Right atrium auricular region (tissue), 2 donors: Measurements from ENCODE around the gene GALNT18. TPM values are rescaled to one million over a fixed set of nuclear protein-coding genes. Genes with fewer than 3 reads are reported as not detected.

Source experiments
- DNase-seq: peaks from one replicate; pipeline ENCODE4 v3.0.0-alpha.2; 2019; ENCODE audit warnings: low spot score
- H3K27ac ChIP-seq, 2 donors: fragments of 200-600 bp; sonication (generic); 1 replicate in 1 of 2; 2 replicates in 1 of 2; pipeline ENCODE4 v1.5.1; 2016 to 2019
- H3K27me3 ChIP-seq, 2 donors: fragments of 200-600 bp; sonication (generic); one replicate each; pipeline versions ENCODE4 v1.5.1 to v1.6.0; 2017 to 2019
- H3K36me3 ChIP-seq: fragments of 200-600 bp; sonication (generic); one replicate; pipeline ENCODE4 v1.5.1; 2016
- H3K4me1 ChIP-seq, 2 donors: fragments of 200-600 bp; sonication (generic); one replicate each; pipeline versions ENCODE4 v1.5.1 to v1.6.0; 2017 to 2019
- H3K4me3 ChIP-seq, 2 donors: fragments of 200-600 bp; sonication (generic); 1 replicate in 1 of 2; 2 replicates in 1 of 2; pipeline ENCODE4 v1.5.1; 2017 to 2019; ENCODE audit warnings: mild to moderate bottlenecking in 1 of 2, moderate library complexity in 1 of 2
- H3K9me3 ChIP-seq, 2 donors: fragments of 200-600 bp; sonication (generic); one replicate each; pipeline ENCODE4 v1.5.1; 2019
- CTCF ChIP-seq, 2 donors: fragments of 200-600 bp; sonication (generic); IDR thresholded peaks; one replicate each; pipeline ENCODE4 v1.5.1; 2019; ENCODE audit warnings: antibody characterized with exemption in 2 of 2
- total RNA-seq, 2 donors: library from RNA; depleted of rRNA; stranded (reverse); fragments of >200 nt; gene quantifications; one replicate each; pipeline ENCODE4 v1.1.0, GENCODE V29; 2016

Gene GALNT18
- total RNA-seq, 2 donors from 2014 or later = 22.2 to 26.8 TPM

GRCh38 chr11:11263238-11264005 lies 358.4 kb downstream of the GALNT18 start:
- peaks cover 0 to 15% of the 10 kb centered on the region in 2 donors for H3K4me1 ChIP-seq
- no peaks in the 10 kb centered on the region for H3K9me3 ChIP-seq
- no peak for TF ChIP-seq CTCF (IDR thresholded peaks at IDR 0.05)
- no peak overlapping the region for H3K27ac ChIP-seq
- DNase-seq = no peak
- H3K27me3 ChIP-seq = no peaks in the 10 kb centered on the region
- H3K36me3 ChIP-seq = no peaks in the 10 kb centered on the region
- no peak overlapping the region for H3K4me3 ChIP-seq

GRCh38 chr11:11262171-11262920 lies 359.5 kb downstream of the GALNT18 start:
- Histone ChIP-seq H3K4me3 (no peak overlapping the region), H3K27ac (no peak overlapping the region), H3K4me1 (peaks cover 0 to 15% of the 10 kb centered on the region in 2 donors), H3K36me3 (no peaks in the 10 kb centered on the region), H3K27me3 (no peaks in the 10 kb centered on the region), H3K9me3 (no peaks in the 10 kb centered on the region)
- no peak for TF ChIP-seq CTCF (IDR thresholded peaks at IDR 0.05)
- DNase-seq = no peak

DNA sequence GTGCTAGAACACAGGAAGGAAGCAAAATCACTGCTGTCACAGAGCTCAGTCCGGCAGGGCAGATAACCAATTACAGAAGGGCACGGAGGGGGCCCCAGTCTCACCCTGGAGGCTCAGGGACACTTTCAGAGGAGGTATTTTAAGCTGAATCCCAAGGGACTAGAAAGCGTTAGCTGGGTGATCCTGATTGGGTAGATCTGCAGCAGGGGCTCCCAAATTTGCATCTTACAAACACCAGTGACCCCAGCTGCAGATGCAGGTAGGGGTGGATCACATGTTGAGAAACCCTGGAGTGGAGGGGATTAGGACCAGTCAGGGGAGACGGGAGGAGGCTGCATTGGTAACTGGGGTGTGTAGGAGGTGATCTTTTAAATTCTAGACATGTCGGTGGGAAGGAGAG lies 360.2 kb downstream of the GALNT18 start:
- no peak for TF ChIP-seq CTCF (IDR thresholded peaks at IDR 0.05)
- Histone ChIP-seq H3K4me1 (peaks cover 0 to 15% of the 10 kb centered on the region in 2 donors), H3K4me3 (no peak overlapping the region)

DNA sequence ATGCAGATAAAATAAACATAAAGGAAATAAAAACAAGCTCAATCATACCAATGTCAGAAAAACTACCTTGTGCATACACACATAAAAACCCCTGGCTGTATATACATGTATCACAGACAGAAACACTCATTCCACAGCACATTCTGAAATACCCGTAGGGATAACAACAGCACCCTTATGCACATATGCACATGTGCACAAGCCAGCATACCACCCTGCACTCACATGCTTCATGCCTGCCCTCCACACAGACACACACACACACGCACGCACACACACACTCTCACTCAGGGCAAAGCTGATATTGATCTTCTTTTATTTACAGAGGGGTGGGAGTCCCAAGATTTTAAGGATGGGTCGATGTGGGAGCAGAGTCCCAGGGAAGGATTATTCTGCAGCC lies 360.9 kb downstream of the GALNT18 start:
- DNase-seq = no peak
- Histone ChIP-seq H3K27me3 (no peaks in the 10 kb centered on the region), H3K36me3 (no peaks in the 10 kb centered on the region), H3K4me3 (no peak overlapping the region), H3K9me3 (no peaks in the 10 kb centered on the region), H3K27ac (no peak overlapping the region), H3K4me1 (peaks cover 0 to 9% of the 10 kb centered on the region in 2 donors)
- no peak for TF ChIP-seq CTCF (IDR thresholded peaks at IDR 0.05)

More for the DNA sequence above, 360.2 kb downstream of the GALNT18 start:
- no peaks in the 10 kb centered on the region for H3K9me3 ChIP-seq
- no peak for DNase-seq
- no peaks in the 10 kb centered on the region for H3K36me3 ChIP-seq
- H3K27me3 ChIP-seq = no peaks in the 10 kb centered on the region
- no peak overlapping the region for H3K27ac ChIP-seq

DNA sequence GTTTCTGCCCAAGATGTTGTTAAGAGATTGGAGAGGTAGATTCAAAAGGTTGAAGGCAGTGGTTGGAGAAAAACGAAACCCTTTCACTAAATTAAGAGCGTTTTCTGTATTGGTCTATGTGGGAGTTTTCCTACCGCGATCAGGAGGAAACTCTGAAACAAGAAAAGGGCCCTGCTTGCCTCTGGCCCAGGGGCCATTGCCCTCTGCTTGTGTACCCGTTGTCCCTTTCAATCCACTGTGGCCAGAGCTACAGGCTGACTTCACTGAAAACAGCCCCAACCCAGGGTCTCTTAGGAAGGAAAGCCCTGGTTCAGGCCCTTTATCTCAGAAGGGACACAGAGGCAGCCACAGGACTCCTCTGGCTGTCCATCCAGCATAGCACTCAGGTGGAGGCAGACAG lies 367.8 kb downstream of the GALNT18 start:
- no peaks in the 10 kb centered on the region for H3K36me3 ChIP-seq
- no peaks in the 10 kb centered on the region for H3K4me1 ChIP-seq
- H3K27me3 ChIP-seq = no peaks in the 10 kb centered on the region
- no peak overlapping the region for H3K27ac ChIP-seq
- DNase-seq = no peak
- no peak for TF ChIP-seq CTCF (IDR thresholded peaks at IDR 0.05)
- H3K9me3 ChIP-seq = no peaks in the 10 kb centered on the region
- H3K4me3 ChIP-seq = no peak overlapping the region
